GM12874 (cell line): Measurements from ENCODE around the gene SECISBP2.

Source experiments
- TF ChIP-seq, protein P1 (sequence below): IDR thresholded peaks from 2 replicates; pipeline ENCODE4 v1.5.1; 2011; ENCODE audit warnings: low read depth, mild to moderate bottlenecking, control low read depth, low read length, moderate library complexity; ENCODE audit not compliant: insufficient read depth

The SECISBP2 gene

DNA sequence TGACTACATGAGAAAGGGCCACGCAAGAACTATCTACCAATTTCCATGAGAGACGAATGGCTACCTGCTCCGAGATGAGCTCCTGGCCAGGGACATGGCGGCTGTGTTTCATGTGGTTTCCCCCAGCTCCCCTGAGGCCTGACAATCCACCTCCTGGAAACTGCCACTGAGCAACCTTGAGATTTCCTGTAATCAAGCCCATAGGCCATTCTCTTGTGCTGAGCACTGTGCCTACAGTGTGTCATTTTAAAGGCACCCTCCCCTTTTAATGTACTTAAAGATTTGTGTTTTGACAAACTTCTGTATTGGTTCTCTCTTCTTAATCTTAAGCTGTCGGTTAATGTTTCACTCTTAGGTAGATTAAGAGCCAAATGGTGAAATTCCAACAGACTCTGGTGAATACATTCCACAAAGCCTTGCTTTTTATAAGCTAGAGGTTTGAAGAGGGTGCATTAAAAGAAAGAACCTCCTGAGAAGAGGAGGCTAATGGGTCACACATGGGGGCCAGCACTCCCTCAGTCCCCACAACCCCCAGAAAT lies 72.3 kb downstream of the SECISBP2 start:
- TF ChIP-seq, protein P1, sequence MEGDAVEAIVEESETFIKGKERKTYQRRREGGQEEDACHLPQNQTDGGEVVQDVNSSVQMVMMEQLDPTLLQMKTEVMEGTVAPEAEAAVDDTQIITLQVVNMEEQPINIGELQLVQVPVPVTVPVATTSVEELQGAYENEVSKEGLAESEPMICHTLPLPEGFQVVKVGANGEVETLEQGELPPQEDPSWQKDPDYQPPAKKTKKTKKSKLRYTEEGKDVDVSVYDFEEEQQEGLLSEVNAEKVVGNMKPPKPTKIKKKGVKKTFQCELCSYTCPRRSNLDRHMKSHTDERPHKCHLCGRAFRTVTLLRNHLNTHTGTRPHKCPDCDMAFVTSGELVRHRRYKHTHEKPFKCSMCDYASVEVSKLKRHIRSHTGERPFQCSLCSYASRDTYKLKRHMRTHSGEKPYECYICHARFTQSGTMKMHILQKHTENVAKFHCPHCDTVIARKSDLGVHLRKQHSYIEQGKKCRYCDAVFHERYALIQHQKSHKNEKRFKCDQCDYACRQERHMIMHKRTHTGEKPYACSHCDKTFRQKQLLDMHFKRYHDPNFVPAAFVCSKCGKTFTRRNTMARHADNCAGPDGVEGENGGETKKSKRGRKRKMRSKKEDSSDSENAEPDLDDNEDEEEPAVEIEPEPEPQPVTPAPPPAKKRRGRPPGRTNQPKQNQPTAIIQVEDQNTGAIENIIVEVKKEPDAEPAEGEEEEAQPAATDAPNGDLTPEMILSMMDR: no peak

DNA sequence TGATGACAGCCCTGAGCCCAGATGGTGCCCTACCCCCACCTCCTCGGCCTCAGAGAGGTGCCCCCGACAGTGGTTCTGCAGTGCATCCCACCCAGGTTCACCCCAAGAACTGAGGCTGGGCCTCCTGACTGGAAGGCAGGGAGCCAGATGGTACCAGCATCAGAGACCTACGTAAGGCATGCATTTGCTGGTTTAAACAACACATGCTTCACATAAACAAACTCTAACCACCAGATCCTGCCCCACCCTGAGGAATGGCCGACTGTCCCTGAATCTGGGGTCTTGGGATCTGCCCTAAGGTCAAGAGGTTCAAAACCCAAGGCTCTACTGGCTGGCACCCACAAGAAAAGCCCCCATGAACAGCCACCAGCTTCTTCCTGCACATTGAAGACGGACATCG lies 73.3 kb downstream of the SECISBP2 start:
- TF ChIP-seq, protein P1: no peak

DNA sequence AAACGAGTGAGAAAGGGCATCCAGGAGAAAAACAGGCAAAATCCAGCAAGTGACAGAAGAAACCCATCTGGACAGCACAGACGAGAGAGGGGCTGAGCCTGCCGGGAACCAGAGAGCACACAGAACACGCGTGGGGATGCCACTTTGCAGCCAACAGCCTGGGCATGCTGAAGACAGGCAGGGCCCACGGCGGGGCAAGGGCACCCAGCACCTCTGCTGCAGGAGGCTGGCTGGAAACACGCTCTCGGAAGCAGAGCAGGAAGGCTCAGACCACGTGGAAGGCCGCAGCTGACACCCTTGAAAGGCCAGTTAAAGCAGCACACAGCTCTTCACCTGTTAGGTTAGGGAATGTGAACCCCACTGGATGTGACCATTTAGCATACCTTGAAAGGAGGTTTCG lies 76.1 kb downstream of the SECISBP2 start:
- TF ChIP-seq, protein P1: no peak

DNA sequence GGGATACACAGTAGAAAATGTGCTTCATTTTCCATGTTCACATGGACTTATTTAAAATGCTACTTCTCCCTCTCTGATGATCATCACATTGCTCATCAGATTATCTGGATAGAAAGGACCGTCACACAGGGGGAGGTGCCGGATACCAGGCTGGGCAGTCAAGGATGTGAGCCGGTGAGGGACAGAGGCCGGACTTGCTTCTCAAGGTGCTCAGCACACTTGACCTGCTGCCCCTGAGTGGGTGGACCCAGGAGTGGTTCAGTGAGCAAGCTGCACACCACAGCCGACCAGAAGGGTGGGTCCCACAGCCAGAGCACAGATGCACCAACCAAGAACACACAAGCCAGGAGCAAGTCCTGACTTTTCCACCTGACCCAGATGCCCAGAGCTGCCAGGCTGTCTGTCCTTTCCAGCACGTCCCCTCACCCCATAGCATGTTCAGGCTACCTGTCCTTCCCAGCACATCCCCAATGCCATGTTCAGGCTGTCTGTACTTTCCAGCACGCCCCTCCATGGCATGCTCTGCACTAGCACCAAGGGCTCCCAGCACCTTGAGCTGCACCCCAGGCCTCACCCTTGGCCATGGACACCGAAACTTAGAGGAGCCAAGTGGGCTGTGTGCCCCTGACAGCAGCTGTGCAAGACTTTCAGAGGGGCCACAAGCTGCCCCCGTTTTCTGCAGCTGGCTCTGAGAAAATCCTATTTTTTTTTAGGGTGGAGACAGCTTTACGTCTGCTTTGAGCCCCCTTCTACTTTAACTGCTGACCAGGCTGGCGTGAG lies 77.8 kb downstream of the SECISBP2 start:
- TF ChIP-seq, protein P1: no peak

DNA sequence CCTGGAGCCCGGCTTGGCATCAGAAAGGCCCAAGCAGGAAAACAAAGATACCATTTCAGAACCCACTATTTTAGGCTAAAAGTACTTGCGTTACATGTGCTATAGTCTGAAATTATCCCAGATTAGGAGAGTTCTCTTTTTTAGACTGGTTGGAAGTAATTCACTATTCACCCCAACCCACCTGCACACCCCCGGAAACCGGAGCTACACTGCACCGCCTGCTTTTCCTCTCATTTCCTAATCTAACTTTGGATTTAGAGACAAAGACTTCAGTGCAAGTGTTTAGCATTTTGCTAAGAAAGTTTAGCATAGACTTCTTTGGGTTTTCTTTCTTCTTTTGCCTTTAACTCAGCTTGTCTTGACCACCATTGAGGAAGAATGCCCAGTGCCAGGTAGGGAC lies 79.2 kb downstream of the SECISBP2 start:
- TF ChIP-seq, protein P1: no peak

DNA sequence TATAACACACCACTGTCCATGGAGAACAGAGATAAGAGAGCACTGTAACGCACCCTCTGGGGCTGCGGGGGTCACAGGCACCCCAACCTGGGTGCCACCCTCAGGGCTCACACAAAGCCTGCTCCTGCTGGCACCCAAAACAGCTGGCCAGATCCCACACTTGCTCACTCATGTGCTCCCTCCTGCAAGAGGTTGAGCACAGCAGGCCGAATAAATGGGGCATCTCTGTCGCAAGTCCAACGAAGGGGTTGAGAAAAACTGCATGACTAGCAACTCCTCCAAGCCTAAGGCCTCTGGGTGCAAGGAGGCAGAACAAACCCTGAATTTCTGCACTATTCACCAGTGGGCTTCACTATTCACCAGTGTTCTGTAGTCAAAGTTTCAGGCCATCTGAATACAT lies 80.3 kb downstream of the SECISBP2 start:
- TF ChIP-seq, protein P1: no peak

DNA sequence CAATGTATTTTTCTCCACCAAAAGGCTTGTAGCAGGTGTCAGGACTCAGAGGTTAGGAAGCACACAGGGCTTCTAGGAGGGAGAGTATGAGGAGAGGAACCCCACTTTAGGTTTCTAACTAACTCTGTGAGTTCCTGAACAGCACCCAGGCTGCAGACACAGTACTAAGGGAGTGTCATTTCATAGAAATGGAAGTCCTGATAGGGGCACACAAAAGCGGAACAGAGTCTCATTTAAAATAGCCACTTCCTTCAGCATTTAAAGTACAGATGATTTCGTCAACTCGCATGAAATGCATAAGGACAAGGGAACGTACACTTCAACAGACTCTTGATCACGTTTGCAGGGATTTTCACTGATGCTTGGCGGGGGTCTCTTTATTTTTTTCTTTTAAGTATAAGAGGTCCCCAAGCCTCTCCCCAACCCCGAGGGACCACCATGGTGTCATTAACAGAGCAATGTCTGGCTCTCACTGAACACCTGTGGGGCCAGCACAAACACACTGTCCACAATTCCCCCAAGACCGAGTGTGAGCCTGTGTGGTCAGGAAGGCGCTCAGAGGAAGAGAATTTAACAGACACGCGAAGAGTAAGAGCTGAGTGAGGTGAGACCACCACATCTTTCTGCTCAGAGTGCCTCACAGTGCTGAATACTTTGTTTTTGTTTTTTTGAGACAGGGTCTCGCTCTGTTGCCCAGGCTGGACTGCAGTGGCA lies 82.3 kb downstream of the SECISBP2 start:
- TF ChIP-seq, protein P1: no peak
